HG03025 (cell line): ENCODE measurements around the gene GRK5.
"Not testable (repeated sequence)": the region's sequence is repeated elsewhere in the genome, so short reads cannot be mapped to it uniquely, and the experiment has no call there.

ENCODE experiments used
- ATAC-seq: cut with Tn5 transposase; IDR thresholded peaks from one replicate; pipeline ENCODE4 v1.9.1; 2021; ENCODE audit warnings: mild to moderate bottlenecking, moderate library complexity; ENCODE audit not compliant: unreplicated experiment, low FRiP score

The GRK5 gene

GRCh38 chr10:119270762-119271366 lies 63.5 kb downstream of the GRK5 start:
- ATAC-seq = peak; percentile 46

GRCh38 chr10:119272338-119272734 lies 65.0 kb downstream of the GRK5 start:
- ATAC-seq = not testable (repeated sequence)

- no peak for ATAC-seq
These were observed 65.4 kb downstream of the GRK5 start for GRCh38 chr10:119272736-119273135.

- ATAC-seq = no peak
These were observed 66.0 kb downstream of the GRK5 start for GRCh38 chr10:119273413-119273812.

GRCh38 chr10:119274519-119275045 lies 67.2 kb downstream of the GRK5 start:
- no peak for ATAC-seq

GRCh38 chr10:119275085-119275484 lies 67.7 kb downstream of the GRK5 start:
- ATAC-seq = no peak

GRCh38 chr10:119276194-119276593 lies 68.8 kb downstream of the GRK5 start:
- not testable (repeated sequence) for ATAC-seq

GRCh38 chr10:119278126-119278709 lies 70.8 kb downstream of the GRK5 start:
- no peak for ATAC-seq

- no peak for ATAC-seq
These were observed 72.1 kb downstream of the GRK5 start for GRCh38 chr10:119279441-119279840.

GRCh38 chr10:119281581-119282071 lies 74.3 kb downstream of the GRK5 start:
- ATAC-seq = no peak

- no peak for ATAC-seq
These were observed 75.1 kb downstream of the GRK5 start for GRCh38 chr10:119282446-119282845.

GRCh38 chr10:119283387-119283786 lies 76.0 kb downstream of the GRK5 start:
- ATAC-seq = no peak

- ATAC-seq = no peak
These were observed 76.4 kb downstream of the GRK5 start for GRCh38 chr10:119283818-119284217.

GRCh38 chr10:119284679-119285096 lies 77.3 kb downstream of the GRK5 start:
- ATAC-seq = no peak

GRCh38 chr10:119285495-119286267 lies 78.3 kb downstream of the GRK5 start:
- ATAC-seq = no peak

GRCh38 chr10:119286516-119286915 lies 79.1 kb downstream of the GRK5 start:
- ATAC-seq = no peak

GRCh38 chr10:119286983-119287633 lies 79.7 kb downstream of the GRK5 start:
- no peak for ATAC-seq

GRCh38 chr10:119288574-119289001 lies 81.2 kb downstream of the GRK5 start:
- ATAC-seq = no peak

GRCh38 chr10:119289227-119289920 lies 82.0 kb downstream of the GRK5 start:
- ATAC-seq = no peak
